Left lung (tissue), 10 donors: ENCODE data around the gene SLC41A1. TPM values are rescaled to one million over a fixed set of nuclear protein-coding genes. Genes with fewer than 3 reads are reported as not detected.

Experiments
- ATAC-seq: fragments of 200-7000 bp; cut with Tn5 transposase; one replicate; pipeline ENCODE4 v1.9.1; 2020; ENCODE audit warnings: moderate library complexity
- DNase-seq, 4 donors: peaks; one replicate each; pipeline ENCODE4 v3.0.0-alpha.2; 2013 to 2020
- H3K27ac ChIP-seq, 2 donors: fragments of 200-600 bp; sonication (generic) in 1 of 2; one replicate each; pipeline versions ENCODE4 v1.5.0 to v1.8.0; 2020 to 2021
- H3K27me3 ChIP-seq, 2 donors: fragments of 200-600 bp; sonication (generic) in 1 of 2; one replicate each; pipeline versions ENCODE4 v1.5.0 to v1.8.0; 2020 to 2021
- H3K36me3 ChIP-seq, 2 donors: fragments of 200-600 bp; sonication (generic) in 1 of 2; one replicate each; pipeline versions ENCODE4 v1.5.0 to v1.8.0; 2020 to 2021
- H3K4me1 ChIP-seq, 2 donors: fragments of 200-600 bp; one replicate each; pipeline ENCODE4 v1.8.0; 2021
- H3K4me3 ChIP-seq, 2 donors: fragments of 200-600 bp; sonication (generic) in 1 of 2; one replicate each; pipeline versions ENCODE4 v1.5.0 to v1.8.0; 2020 to 2021; ENCODE audit warnings: mild to moderate bottlenecking in 1 of 2
- H3K9me3 ChIP-seq, 2 donors: fragments of 200-600 bp; sonication (generic) in 1 of 2; one replicate each; pipeline versions ENCODE4 v1.5.0 to v1.8.0; 2020 to 2021
- intact Hi-C, 2 donors: fragments of 100-400 bp; cut with DNase I; formaldehyde crosslinking; loops; one replicate each; pipeline versions ENCODE4 v1.11.2 to v1.14.2; 2022
- polyA plus RNA-seq, 6 donors: library from polyadenylated mRNA; unstranded; fragments of 120-200 nt; gene quantifications; one replicate each; pipeline ENCODE4 v1.2.1, GENCODE V29; 2013; ENCODE audit not compliant: insufficient read length in 6 of 6
- total RNA-seq, 2 donors: library from RNA; stranded (reverse); fragmentation: NEBNext Ultra II Directional; extraction: Animal tissue kit (Norgen Biotek cat#: 25700); gene quantifications; one replicate each; pipeline ENCODE4 v1.2.1, GENCODE V29; 2021
- TF ChIP-seq, protein P1 (sequence below), 2 donors: fragments of 200-600 bp; sonication (generic) in 1 of 2; IDR thresholded peaks; one replicate each; pipeline versions ENCODE4 v1.5.0 to v1.8.0; 2021; ENCODE audit warnings: antibody characterized with exemption in 2 of 2
- donor health status: DM: no; HTN: yes; CAD: no.
- donor health status: DM: no; HTN: no; CAD: no.

SLC41A1 gene
- total and polyA plus RNA-seq, 8 donors, result 29.4 to 46.8 (median 40.1) TPM

DNA sequence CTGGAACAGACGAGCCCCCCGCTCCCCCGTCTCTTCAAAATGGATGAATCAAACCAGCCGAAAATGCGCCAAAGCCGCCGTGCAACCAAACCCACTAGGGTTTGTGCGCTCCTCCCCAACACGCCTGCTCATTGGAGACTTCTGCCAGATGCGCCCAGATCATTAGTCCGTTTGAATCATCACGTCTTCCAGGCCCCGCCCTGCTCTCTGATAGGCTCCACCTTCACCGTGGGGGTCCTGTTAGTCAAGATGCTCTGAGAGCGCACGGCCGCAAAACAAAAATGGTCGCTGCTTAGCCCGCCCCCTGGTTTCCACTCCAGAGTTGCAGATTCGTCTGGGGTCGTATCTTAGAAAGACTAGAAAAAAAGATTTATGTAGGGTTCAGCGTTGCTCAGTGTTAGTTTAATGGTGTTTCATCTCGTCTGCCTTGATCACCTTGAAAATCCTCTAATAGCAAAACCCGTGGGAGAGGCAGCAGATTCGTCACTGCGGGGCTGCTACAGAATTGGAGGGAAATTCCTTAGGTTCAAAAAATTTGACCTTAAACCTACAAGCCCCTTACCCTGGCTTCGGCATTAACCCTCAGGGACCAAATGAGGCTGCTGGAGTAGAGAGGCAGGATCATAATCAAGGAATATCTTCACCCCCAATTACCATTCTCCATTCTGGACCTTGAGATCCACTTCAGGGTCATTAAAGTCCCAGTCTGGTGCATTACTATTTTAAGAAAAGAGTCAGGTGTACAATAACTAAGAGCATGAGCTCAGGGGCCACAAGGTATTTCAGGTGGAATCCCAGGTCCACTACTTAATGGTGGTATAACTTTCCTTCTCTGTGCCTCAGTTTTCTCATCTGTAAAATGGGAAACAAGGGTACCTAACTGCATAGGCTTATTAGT lies 62.6 kb downstream of the SLC41A1 start, which contains the start of gene NUCKS1:
Gene NUCKS1 (minus strand): TSS at position 45 of the 898 bp plus-strand sequence. CDS start 209 bp downstream, outside the sequence.
- ATAC-seq, result peak; percentile 82
- Histone ChIP-seq H3K4me1 (peaks cover 21 to 31% of the 10 kb centered on the region in 2 donors), H3K27ac (peak within 1 kb of the TSS; percentile 94 to 98), H3K4me3 (peak within 1 kb of the TSS; percentile 59 to 88), H3K27me3 (no peaks in the 10 kb centered on the region), H3K36me3 (no peaks in the 10 kb centered on the region), H3K9me3 (no peaks in the 10 kb centered on the region)
- TF ChIP-seq, protein P1, sequence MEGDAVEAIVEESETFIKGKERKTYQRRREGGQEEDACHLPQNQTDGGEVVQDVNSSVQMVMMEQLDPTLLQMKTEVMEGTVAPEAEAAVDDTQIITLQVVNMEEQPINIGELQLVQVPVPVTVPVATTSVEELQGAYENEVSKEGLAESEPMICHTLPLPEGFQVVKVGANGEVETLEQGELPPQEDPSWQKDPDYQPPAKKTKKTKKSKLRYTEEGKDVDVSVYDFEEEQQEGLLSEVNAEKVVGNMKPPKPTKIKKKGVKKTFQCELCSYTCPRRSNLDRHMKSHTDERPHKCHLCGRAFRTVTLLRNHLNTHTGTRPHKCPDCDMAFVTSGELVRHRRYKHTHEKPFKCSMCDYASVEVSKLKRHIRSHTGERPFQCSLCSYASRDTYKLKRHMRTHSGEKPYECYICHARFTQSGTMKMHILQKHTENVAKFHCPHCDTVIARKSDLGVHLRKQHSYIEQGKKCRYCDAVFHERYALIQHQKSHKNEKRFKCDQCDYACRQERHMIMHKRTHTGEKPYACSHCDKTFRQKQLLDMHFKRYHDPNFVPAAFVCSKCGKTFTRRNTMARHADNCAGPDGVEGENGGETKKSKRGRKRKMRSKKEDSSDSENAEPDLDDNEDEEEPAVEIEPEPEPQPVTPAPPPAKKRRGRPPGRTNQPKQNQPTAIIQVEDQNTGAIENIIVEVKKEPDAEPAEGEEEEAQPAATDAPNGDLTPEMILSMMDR (IDR thresholded peaks at IDR 0.05), result no peak
- peak; percentile 94 to 98 (median 98) for DNase-seq
- intact Hi-C loops, result no loop called here

DNA sequence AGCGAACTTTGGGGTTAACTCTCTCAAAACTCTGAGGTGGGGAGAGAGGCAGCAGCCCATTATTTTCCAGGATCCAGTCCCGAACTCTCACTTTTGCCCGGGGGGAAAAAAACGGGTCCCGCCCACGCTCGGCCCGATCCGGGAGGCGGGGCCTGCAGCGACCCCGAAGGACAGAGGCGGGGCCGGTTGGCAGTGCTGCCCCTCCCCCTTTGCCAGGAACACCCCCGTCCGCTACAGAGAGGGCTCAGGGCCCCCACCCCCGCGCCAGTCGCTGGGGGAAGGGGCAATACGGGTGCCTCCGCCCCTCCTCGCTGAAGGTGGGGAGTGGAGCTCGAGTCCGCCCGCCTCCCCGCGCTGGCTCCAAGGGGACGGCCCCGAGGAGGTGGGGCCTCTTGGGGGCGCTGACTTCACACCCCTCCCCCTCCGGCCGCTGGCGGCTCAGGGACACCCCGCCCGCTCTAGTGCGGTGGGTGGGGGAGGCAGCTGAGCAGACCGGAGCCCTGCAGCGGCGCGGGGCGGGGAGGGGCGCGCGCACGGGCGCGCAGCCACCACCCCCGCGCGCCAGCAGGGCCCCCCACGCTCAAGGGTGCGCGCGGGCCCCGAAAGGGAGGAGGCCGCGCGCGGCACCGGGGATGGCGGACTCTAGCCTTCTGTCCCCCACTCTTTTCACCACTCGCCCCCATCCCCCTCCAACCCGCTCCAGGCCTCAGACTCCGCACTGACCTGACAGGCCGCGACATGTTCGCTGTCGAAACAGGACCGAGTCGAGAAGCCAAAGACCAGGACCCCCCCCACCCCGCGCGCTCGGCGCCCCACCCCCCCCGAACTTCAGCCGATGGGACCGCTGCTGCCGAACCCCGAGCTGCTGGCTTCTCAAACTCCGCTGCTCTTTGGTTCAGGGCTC lies 63.5 kb downstream of the SLC41A1 start:
- ATAC-seq, result peak; percentile 90
- intact Hi-C loops, result no loop called here
- DNase-seq, result peak; percentile 91 to 98 (median 97)
- TF ChIP-seq, protein P1 (IDR thresholded peaks at IDR 0.05), result no peak
- H3K4me3 ChIP-seq, result peak overlapping the region; percentile 59 to 88
- H3K27ac ChIP-seq, result peak overlapping the region; percentile 94 to 98
- H3K27me3 ChIP-seq, result no peaks in the 10 kb centered on the region
- H3K4me1 ChIP-seq, result peaks cover 21 to 38% of the 10 kb centered on the region in 2 donors
- H3K36me3 ChIP-seq, result no peaks in the 10 kb centered on the region
- H3K9me3 ChIP-seq, result no peaks in the 10 kb centered on the region

DNA sequence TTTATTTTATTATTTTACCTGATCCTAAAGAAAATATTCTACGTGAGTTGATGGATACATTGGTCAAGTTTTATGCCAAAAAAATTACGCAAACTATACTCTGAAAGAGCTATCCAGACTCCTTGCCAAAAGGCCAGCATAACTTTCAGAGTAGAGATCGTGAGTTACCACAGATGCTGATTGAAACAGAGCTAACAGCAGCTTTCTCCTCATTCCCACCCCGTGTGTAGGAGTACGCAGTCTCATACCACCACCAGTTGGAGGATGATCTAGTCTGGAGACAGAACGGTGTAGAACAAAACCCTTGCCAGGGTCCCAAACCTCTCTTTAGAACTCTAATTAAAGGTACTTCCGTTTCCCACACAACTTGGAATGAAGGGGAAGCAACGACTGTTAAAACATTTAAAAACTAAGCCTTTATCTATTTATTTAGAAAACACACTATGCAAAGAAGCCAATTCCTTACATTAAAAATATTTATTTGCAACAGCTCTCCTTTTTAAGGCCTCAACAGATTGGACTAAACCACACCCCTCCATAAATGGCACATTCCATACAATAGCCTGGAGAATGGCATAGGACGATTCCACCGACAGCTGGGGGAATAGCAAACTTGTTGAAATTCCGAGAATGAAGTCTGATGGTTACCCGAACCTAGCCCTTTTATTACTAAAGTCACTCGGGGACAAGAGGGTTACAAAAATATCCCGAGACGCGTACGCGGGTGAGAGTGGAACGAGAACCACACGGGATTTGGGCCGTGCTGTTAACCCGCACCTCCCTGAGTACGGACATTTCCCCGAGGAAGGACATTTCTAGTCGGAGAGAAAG lies 64.4 kb downstream of the SLC41A1 start:
- no peaks in the 10 kb centered on the region for H3K9me3 ChIP-seq
- ATAC-seq (peak; percentile 23), DNase-seq (peak in 2 of 4 donors; percentile 74 to 81)
- TF ChIP-seq, protein P1 (IDR thresholded peaks at IDR 0.05), result no peak
- no peaks in the 10 kb centered on the region for H3K27me3 ChIP-seq
- H3K36me3 ChIP-seq, result no peaks in the 10 kb centered on the region
- peak overlapping the region; percentile 59 to 88 for H3K4me3 ChIP-seq
- peaks cover 21 to 38% of the 10 kb centered on the region in 2 donors for H3K4me1 ChIP-seq
- intact Hi-C loops, result no loop called here
- peak overlapping the region; percentile 94 to 98 for H3K27ac ChIP-seq

DNA sequence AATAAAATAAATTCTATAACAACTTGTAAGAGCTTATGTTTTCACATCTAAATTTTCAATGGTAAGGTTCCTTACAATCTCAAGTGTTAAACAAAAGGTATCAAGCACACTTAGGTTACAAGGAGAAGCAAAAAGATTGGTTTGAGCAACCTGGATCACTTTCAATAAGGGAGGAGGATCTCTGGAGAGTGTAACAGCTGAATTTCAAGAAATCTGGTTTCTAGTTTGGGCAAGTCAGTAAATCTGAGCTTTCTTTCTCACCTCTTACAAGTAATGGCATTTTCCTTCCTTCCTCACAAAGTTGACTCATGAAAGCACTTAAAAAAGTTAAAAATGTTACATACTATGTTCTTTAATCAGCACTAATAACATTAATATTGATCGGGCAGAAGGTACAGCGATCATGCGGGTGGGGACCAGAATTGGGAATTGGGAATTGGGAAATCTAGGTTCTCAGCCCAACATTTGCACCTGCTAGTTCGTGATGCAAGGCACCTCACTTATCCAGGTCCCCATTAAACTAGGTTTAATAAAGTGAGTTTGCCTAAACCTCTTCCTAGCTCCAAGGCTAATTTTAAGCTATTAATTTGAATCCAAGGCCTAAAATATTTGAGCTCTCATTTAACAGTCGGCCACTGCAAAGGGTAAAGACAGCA lies 66.1 kb downstream of the SLC41A1 start:
- Histone ChIP-seq H3K27ac (peak overlapping the region; percentile 33 to 34), H3K4me1 (peaks cover 21 to 38% of the 10 kb centered on the region in 2 donors), H3K4me3 (peak overlapping the region in 1 of 2 donors; percentile 88), H3K36me3 (no peaks in the 10 kb centered on the region), H3K9me3 (no peaks in the 10 kb centered on the region), H3K27me3 (no peaks in the 10 kb centered on the region)
- DNase-seq, result peak in 1 of 4 donors; percentile 12
- ATAC-seq, result no peak
- intact Hi-C loops, result no loop called here
- TF ChIP-seq, protein P1 (IDR thresholded peaks at IDR 0.05), result no peak
